Subcutaneous adipose tissue (tissue), 4 donors: Measurements from ENCODE around the gene ANKRD49. TPM values are rescaled to one million over a fixed set of nuclear protein-coding genes. Genes with fewer than 3 reads are reported as not detected.

Source experiments
- total RNA-seq, 4 donors: library from RNA; depleted of rRNA; stranded (reverse); fragments of >200 nt; gene quantifications; one replicate each; pipeline ENCODE4 v1.1.0, GENCODE V29; 2016
- TF ChIP-seq, protein P1 (sequence below): fragments of 450-650 bp; IDR thresholded peaks from one replicate; pipeline ENCODE4 v1.5.1; 2016; ENCODE audit warnings: low read depth, mild to moderate bottlenecking, control low read depth, antibody characterized with exemption, moderate library complexity

Gene ANKRD49
- total RNA-seq, 4 donors from 2014 or later, result 11.4 to 16.0 (median 14.8) TPM

DNA sequence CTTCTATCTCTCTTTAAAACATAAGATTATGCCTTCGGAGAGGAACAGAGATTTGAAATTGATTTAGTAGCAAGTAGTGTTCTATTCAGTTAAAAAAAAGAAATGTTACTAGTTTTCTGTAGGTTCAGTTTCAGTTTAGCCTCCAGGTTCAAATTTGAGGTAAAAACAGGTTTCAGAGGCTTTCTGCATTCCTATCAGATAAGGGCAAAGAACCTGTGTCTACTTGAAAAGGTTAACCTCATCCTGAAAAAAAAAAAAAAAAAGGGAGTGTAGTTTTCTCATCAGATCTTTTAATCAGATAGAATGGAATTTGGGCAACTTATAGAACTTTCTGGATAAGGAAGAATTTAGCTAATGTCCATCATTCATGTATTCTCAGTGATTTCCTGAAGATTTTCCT lies 30.6 kb downstream of the ANKRD49 start:
- TF ChIP-seq, protein P1, sequence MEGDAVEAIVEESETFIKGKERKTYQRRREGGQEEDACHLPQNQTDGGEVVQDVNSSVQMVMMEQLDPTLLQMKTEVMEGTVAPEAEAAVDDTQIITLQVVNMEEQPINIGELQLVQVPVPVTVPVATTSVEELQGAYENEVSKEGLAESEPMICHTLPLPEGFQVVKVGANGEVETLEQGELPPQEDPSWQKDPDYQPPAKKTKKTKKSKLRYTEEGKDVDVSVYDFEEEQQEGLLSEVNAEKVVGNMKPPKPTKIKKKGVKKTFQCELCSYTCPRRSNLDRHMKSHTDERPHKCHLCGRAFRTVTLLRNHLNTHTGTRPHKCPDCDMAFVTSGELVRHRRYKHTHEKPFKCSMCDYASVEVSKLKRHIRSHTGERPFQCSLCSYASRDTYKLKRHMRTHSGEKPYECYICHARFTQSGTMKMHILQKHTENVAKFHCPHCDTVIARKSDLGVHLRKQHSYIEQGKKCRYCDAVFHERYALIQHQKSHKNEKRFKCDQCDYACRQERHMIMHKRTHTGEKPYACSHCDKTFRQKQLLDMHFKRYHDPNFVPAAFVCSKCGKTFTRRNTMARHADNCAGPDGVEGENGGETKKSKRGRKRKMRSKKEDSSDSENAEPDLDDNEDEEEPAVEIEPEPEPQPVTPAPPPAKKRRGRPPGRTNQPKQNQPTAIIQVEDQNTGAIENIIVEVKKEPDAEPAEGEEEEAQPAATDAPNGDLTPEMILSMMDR, result no peak

DNA sequence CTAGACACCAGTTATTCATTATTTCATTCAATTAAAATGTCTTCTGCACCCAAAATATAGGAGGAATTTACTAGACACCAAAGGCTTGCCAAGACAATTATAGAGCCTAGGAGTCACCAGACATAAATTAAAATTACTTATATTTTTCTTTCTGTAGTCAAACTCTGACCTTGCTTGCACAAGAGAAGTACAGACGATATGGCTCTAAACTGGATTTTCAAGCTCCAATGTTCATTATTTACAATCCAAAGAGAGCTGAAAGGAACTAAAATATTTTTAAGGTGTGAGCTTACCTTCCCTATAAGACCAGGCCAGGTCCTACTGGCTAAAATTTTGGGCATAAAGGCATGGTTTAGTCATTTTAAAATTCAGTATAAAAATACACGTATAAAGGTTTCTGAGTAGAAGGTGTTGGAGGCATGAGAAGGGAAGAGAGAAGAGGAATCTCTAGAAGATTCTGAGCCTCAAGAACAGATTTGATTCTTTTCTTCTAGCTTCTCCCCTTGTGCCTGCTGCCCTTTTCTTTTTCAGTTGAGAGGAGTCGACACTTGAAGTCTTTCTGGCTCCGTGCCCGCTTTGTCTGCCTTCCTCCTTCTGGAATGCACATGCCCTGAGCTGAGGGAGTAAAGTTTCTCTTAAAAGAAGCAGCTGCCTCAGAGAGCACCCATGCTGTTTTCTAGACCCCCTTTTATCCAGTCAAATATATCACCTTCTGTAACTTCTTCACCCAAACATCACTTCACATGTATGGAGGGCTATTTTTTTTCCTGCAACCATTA lies 32.0 kb downstream of the ANKRD49 start:
- TF ChIP-seq, protein P1, result no peak

DNA sequence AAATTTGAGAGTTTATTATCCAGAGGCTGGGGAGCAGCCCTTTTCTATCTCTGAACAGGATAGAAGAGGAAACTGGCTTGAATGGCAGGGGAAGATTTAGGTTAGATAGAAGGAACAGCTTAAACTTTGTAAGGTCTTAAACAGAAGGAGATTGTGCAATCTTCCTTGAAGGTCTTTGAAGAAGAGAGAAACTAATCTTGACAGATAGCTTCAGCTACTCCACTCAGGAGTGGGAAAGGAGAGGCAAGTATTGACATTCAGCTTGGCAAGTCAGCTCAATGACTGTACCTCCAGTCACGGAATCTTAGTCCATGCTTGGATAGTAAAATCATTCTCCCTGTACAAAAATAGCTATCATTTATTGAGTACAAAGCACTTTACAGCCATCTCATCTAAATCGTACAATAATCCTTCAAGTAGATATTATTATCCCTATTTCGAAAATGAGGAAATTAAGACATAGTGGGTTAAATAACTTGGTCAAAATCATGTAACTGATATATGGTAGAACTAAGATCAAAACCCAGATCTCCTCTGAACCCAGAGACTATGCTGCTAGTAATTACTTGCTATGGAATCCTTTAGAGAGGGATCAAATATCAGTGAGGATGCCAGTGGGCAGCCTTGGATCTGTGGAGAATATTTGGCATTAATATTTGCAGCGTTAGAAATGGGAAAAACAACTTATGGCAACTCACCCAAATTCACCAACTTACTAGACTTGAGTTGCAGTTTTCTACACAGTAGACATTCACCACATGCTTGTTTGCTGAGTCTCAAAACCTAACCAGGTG lies 33.1 kb downstream of the ANKRD49 start:
- TF ChIP-seq, protein P1, result no peak

DNA sequence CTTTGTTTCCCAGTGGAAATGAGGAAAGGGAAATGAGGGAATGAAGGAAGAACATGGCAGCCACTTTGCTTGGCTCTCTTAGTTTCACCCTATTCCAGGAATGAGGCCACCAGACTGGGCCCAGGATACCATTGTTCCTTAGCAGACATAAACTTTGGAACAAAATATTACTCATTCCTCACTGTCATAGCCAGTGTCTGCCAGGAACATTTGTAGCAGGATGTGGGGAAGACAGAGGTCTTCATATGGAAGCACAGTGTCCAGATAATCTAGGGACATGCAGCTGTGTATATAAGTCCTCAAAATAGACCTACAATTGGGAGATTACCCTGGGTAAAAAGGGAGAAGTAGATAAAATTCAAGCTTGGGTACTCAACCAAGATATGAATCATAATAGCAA lies 34.8 kb downstream of the ANKRD49 start:
- TF ChIP-seq, protein P1, result no peak

DNA sequence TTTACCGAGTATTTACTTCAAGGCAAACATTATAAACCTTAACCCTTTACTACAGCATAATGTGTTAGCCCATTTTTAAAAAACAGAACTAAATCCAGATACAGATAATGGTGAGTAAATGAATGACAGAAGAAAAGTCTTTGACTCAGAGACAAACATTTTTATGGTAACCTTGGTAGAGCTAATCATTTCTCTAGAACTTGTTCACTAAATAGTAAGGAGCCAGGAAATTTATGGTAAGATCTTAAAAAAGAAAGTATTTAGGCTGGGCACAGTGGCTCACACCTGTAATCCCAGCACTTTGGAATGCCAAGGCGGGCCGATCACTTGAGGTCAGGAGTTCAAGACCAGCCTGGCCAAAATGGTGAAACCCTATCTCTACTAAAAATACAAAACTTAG lies 38.4 kb downstream of the ANKRD49 start:
- TF ChIP-seq, protein P1, result no peak

DNA sequence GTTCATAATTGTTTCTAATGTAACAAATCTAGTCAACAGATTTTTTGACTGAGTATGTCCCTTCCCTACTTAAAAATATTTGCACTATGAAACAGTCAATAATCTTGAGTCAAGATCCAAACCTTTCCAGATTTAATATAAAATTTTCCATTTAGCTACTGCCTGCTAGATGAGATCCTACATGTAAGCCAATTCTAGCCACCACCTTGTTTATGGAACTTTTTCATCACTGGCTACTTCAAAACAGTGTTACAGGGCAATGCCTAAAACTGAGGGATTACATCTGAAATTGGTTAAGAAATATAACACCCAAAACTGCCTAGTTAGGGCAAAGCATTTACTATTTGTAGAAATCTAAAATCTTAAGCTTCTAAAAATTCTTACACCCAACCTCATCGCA lies 39.4 kb downstream of the ANKRD49 start:
- TF ChIP-seq, protein P1, result no peak

DNA sequence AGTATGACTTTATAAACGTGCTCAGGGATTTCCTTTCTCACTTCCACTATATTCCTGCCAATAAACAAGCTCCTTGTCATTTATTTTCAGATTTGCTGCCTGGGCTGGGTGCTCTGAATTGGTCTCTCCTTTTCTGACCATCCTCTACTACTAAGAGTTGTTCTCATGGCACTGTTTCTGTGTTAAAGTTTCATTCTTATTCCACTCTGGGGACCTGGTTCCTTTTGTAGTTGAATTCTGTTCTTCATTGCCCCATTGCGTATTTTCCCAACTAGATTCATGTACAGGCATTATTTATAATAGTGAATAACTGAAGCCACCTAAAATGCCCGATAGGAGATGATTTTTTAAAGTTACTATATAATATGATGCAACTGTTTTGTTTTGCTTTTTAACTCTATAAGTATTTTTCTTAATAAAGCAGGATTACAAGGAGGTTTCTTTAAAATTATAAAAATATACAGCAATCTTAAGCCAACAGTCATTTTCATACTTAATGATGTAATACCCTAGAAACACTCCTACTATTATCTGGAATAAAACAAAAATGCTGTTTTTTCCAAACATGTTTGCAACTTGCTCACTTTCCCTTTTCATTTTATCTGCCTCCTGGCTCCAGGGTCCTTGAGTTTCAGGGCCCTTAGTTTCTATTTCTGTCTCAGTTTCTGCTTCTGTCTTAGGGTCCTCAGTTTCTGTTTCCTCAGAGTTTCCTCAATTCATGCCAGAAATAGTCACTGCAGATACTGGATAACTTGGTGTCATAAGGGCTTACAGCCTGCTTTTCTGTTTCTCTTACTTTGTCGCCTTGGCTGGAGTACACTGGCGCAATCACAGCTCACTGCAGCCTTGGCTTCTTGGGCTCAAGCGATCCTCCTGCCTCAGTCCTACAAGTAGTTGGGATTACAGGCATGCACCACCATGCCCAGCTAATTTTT lies 40.2 kb downstream of the ANKRD49 start:
- TF ChIP-seq, protein P1, result no peak
